Breast epithelium (tissue), 4 donors: ENCODE measurements around the gene MAP3K19. TPM values are rescaled to one million over a fixed set of nuclear protein-coding genes. Genes with fewer than 3 reads are reported as not detected.

Experiments used
- DNase-seq, 2 donors: peaks; one replicate each; pipeline ENCODE4 v3.0.0-alpha.2; 2019; ENCODE audit warnings: low spot score in 2 of 2
- H3K27ac ChIP-seq, 2 donors: fragments of 200-600 bp; sonication (generic) in 1 of 2; one replicate each; pipeline ENCODE4 v1.5.1; 2016 to 2019; ENCODE audit warnings: mild to moderate bottlenecking in 1 of 2
- H3K27me3 ChIP-seq, 2 donors: fragments of 200-600 bp; sonication (generic) in 1 of 2; one replicate each; pipeline versions ENCODE4 v1.5.1 to v1.6.0; 2017 to 2019; ENCODE audit warnings: control low read depth in 1 of 2, mild to moderate bottlenecking in 1 of 2
- H3K36me3 ChIP-seq: fragments of 200-600 bp; one replicate; pipeline ENCODE4 v1.5.1; 2019
- H3K4me1 ChIP-seq, 2 donors: fragments of 200-600 bp; sonication (generic); one replicate each; pipeline ENCODE4 v1.5.1; 2016 to 2019; ENCODE audit warnings: control low read depth in 1 of 2
- H3K4me3 ChIP-seq, 3 donors: fragments of 200-600 bp; sonication (generic); 1 replicate in 2 of 3; 2 replicates in 1 of 3; pipeline ENCODE4 v1.5.1; 2016 to 2019; ENCODE audit warnings: mild to moderate bottlenecking in 3 of 3, moderate library complexity in 2 of 3
- H3K9me3 ChIP-seq, 2 donors: fragments of 200-600 bp; sonication (generic) in 1 of 2; one replicate each; pipeline ENCODE4 v1.5.1; 2016 to 2019; ENCODE audit warnings: control low read depth in 1 of 2
- POLR2A ChIP-seq: fragments of 450-650 bp; IDR thresholded peaks from one replicate; pipeline ENCODE4 v1.6.1; 2016; ENCODE audit warnings: antibody characterized with exemption, mild to moderate bottlenecking, moderate library complexity
- POLR2AphosphoS5 ChIP-seq, 3 donors: sonication (generic); formaldehyde crosslinking; IDR thresholded peaks; one replicate each; pipeline ENCODE4 v1.6.1; 2017; ENCODE audit warnings: antibody characterized with exemption in 3 of 3
- intact Hi-C: fragments of 100-400 bp; cut with DNase I; formaldehyde crosslinking; loops from one replicate; pipeline ENCODE4 v1.15.1; 2023; ENCODE audit warnings: low total_unique reads
- total RNA-seq, 3 donors: library from RNA; depleted of rRNA; stranded (reverse); fragments of >200 nt; gene quantifications; one replicate each; pipeline ENCODE4 v1.1.0, GENCODE V29; 2016
- TF ChIP-seq, protein P1 (sequence below), 3 donors: fragments of 450-650 bp; IDR thresholded peaks; one replicate each; pipeline ENCODE4 v1.5.1; 2016 to 2017; ENCODE audit warnings: antibody characterized with exemption in 3 of 3, mild to moderate bottlenecking in 3 of 3, moderate library complexity in 3 of 3

The MAP3K19 gene
- total RNA-seq, 3 donors from 2014 or later = not detected

DNA sequence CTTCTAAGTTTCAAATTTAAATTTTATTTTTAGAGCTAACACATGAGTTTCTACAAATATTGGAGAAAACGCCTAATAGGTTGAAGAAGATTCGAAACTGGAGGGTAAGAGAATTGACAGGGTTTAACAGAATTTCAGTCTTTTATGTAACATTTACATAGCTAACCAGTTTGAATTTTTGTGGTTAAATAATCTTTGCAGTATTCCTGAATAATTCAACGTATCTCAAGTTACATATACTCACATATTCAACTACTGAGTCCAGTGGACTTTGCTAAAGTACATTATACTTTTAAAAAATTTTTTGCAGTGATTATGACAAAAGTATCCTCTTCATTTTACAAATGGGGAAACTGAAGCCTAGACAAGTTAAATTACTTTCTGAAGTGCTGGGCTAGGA, 94.6 kb downstream of the MAP3K19 start:
- TF ChIP-seq, protein P1, sequence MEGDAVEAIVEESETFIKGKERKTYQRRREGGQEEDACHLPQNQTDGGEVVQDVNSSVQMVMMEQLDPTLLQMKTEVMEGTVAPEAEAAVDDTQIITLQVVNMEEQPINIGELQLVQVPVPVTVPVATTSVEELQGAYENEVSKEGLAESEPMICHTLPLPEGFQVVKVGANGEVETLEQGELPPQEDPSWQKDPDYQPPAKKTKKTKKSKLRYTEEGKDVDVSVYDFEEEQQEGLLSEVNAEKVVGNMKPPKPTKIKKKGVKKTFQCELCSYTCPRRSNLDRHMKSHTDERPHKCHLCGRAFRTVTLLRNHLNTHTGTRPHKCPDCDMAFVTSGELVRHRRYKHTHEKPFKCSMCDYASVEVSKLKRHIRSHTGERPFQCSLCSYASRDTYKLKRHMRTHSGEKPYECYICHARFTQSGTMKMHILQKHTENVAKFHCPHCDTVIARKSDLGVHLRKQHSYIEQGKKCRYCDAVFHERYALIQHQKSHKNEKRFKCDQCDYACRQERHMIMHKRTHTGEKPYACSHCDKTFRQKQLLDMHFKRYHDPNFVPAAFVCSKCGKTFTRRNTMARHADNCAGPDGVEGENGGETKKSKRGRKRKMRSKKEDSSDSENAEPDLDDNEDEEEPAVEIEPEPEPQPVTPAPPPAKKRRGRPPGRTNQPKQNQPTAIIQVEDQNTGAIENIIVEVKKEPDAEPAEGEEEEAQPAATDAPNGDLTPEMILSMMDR (IDR thresholded peaks at IDR 0.05) = no peak
- no peak for TF ChIP-seq POLR2AphosphoS5 (IDR thresholded peaks at IDR 0.05)
- no peak for TF ChIP-seq POLR2A
- intact Hi-C loops = no loop called here
- H3K27ac ChIP-seq = no peak overlapping the region
- no peaks in the 10 kb centered on the region for H3K27me3 ChIP-seq
- H3K4me1 ChIP-seq = no peaks in the 10 kb centered on the region
- H3K4me3 ChIP-seq = no peak overlapping the region
- H3K36me3 ChIP-seq = peaks cover 6% of the 10 kb centered on the region
- no peaks in the 10 kb centered on the region for H3K9me3 ChIP-seq
- DNase-seq = no peak

GRCh38 chr2:134950886-134951285, 96.4 kb downstream of the MAP3K19 start:
- intact Hi-C loops = no loop called here

GRCh38 chr2:134949981-134950708, 97.1 kb downstream of the MAP3K19 start:
- Histone ChIP-seq H3K36me3 (peaks cover 6% of the 10 kb centered on the region), H3K4me1 (no peaks in the 10 kb centered on the region), H3K9me3 (no peaks in the 10 kb centered on the region), H3K4me3 (no peak overlapping the region), H3K27ac (no peak overlapping the region), H3K27me3 (no peaks in the 10 kb centered on the region)
- intact Hi-C loops = no loop called here
- TF ChIP-seq POLR2A = no peak
- no peak for TF ChIP-seq POLR2AphosphoS5 (IDR thresholded peaks at IDR 0.05)
- TF ChIP-seq, protein P1 (IDR thresholded peaks at IDR 0.05) = no peak
- no peak for DNase-seq

More at GRCh38 chr2:134950886-134951285, 96.4 kb downstream of the MAP3K19 start:
- H3K36me3 ChIP-seq = peaks cover 6% of the 10 kb centered on the region
- no peak overlapping the region for H3K27ac ChIP-seq
- H3K9me3 ChIP-seq = no peaks in the 10 kb centered on the region
- H3K4me1 ChIP-seq = no peaks in the 10 kb centered on the region
- no peak overlapping the region for H3K4me3 ChIP-seq
- TF ChIP-seq, protein P1 (IDR thresholded peaks at IDR 0.05) = no peak
- TF ChIP-seq POLR2AphosphoS5 (IDR thresholded peaks at IDR 0.05) (no peak), POLR2A (no peak)
- no peaks in the 10 kb centered on the region for H3K27me3 ChIP-seq
- DNase-seq = no peak

- no peak overlapping the region for H3K27ac ChIP-seq
- no peak overlapping the region for H3K4me3 ChIP-seq
- H3K36me3 ChIP-seq = peaks cover under 1% of the 10 kb centered on the region
- no peaks in the 10 kb centered on the region for H3K27me3 ChIP-seq
- H3K4me1 ChIP-seq = no peaks in the 10 kb centered on the region
- TF ChIP-seq POLR2AphosphoS5 (IDR thresholded peaks at IDR 0.05) = no peak
- TF ChIP-seq, protein P1 (IDR thresholded peaks at IDR 0.05) = no peak
- TF ChIP-seq POLR2A = no peak
- no peaks in the 10 kb centered on the region for H3K9me3 ChIP-seq
- DNase-seq = no peak
- intact Hi-C loops = no loop called here
Observed at GRCh38 chr2:134946073-134946472, 101.2 kb downstream of the MAP3K19 start.

GRCh38 chr2:134944975-134945374, 102.3 kb downstream of the MAP3K19 start:
- Histone ChIP-seq H3K4me3 (no peak overlapping the region), H3K27me3 (no peaks in the 10 kb centered on the region), H3K36me3 (peaks cover 6% of the 10 kb centered on the region), H3K27ac (no peak overlapping the region), H3K9me3 (no peaks in the 10 kb centered on the region), H3K4me1 (no peaks in the 10 kb centered on the region)
- intact Hi-C loops = no loop called here
- TF ChIP-seq, protein P1 (IDR thresholded peaks at IDR 0.05) = no peak
- TF ChIP-seq POLR2AphosphoS5 (IDR thresholded peaks at IDR 0.05) (no peak), POLR2A (no peak)
- no peak for DNase-seq
